Heart left ventricle (tissue), 13 donors: ENCODE data around the gene TNRC6B.
"Not testable (repeated sequence)": the region's sequence is repeated elsewhere in the genome, so short reads cannot be mapped to it uniquely, and the experiment has no call there.

ENCODE experiments used
- CTCF ChIP-seq, 12 donors: fragments of 200-600 bp; sonication (generic) in 4 of 12; IDR thresholded peaks; one replicate each; pipeline versions ENCODE4 v1.5.0 to v1.8.0; 2018 to 2022; ENCODE audit warnings: antibody characterized with exemption in 12 of 12, mild to moderate bottlenecking in 5 of 12
- POLR2A ChIP-seq, 2 donors: fragments of 450-650 bp; IDR thresholded peaks; one replicate each; pipeline ENCODE4 v1.6.1; 2017; ENCODE audit warnings: antibody characterized with exemption in 2 of 2, mild to moderate bottlenecking in 2 of 2, moderate library complexity in 2 of 2
- donor health status: ischemic (EF 13 %, LVEDD 7.1; RV severe dilation, severe dysfunction).
- donor health status: DM: no; HTN: yes; CAD: no.
- donor health status: DM: no; HTN: no; CAD: no.
- donor health status: ischemic (EF 25% LVEDD 6.9; RV normal size, moderate dysfunction).
- donor health status: ischemic (EF 25% LVEDD 5.7; RV mildly dilated, moderate dysfunction).
- donor health status: ischemic (EF 35%, LVEDD 5.7; RV mildly dilated, moderate dysfunction).
- donor health status: nonischemic (EF 11% LVEDD 7.7; RV severe dilation, severe dysfunction).
- donor health status: DM: yes; HTN: yes; CAD: no.
- donor health status: PGD.
- donor health status: ischemic (EF 29% LVEDD 5.4; RV normal size, mild dysfunction).
- donor health status: nonischemic (EF 23%, LVEDD 6.1; RV moderate dilation, normal function).

GRCh38 chr22:40197421-40197820 is 19.7 kb downstream of the TNRC6B start:
- not testable (repeated sequence) for TF ChIP-seq CTCF, POLR2A (IDR thresholded peaks at IDR 0.05)
